GM19099 (cell line): ENCODE measurements around the gene CHD2.

Source experiments
- POLR2A ChIP-seq: IDR thresholded peaks from 3 replicates; pipeline ENCODE4 v1.6.1; 2011; ENCODE audit warnings: low read depth; ENCODE audit not compliant: insufficient read length; ENCODE audit errors: extremely low read depth

Gene CHD2

DNA sequence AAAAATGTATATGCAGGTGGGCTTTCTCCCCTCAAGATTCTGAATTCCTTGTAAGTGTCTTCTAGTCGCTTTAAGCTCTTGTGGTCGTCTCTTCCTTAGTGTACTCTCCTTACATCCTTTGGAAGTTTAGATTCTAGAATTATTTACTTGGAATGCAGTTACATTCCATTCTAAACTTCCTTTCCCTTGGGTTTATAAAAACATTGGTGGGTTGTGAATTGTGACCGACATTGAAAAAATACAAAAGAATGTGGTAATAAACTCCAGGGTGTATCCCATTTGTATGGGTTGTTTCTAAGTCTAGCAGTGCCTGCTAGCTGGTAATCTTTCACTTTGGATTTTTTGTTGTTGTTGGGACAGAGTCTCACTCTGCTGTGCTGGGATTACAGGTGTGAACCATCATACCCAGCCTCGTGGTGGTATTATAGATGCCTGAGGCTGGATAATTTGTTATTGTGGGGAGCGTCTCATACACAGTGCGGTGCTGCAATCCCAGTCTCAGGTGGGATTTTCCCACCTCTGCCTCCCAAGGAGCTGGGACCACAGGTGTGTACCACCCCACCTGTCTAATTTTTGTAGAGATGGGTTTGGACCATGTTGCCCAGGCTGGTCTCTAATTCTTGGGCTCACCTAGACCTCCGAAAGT is 9.1 kb downstream of the CHD2 start:
- no peak for TF ChIP-seq POLR2A

DNA sequence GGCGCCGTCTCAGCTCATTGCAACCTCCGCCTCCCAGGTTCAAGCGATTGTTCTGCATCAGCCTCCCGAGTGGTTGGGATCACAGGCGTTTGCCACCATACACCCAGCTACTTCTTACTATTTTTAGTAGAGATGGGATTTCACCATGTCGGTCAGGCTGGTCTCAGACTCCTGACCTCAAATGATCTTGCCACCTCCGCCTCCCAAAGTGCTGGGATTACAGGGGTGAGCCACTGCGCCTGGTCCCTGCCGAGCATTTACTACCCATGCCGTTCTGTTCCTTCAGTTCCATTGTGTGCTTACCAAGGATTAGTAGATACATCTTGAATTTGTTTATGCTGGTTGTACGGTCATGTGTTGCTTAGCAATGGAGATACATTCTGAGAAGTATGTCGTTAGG is 10.3 kb downstream of the CHD2 start:
- TF ChIP-seq POLR2A: no peak

DNA sequence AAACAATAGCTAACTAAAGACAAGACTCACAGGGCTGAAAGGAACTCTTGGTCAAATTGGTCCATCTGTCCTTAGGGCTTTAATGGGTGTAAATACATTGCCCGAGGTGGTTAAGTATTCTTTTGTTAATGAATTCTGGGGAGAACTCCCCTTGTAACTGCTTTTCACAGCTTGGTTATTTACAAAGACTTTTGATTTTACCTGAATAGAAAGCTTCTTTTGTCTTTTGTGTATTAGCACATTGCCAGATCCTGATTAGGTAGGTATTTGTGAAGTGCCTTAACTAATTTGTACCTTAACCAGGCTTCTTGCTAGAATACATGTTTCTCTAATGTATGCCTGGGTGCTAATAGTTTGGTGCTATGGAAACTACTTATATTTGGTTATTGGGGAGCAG is 14.0 kb downstream of the CHD2 start:
- TF ChIP-seq POLR2A: no peak

DNA sequence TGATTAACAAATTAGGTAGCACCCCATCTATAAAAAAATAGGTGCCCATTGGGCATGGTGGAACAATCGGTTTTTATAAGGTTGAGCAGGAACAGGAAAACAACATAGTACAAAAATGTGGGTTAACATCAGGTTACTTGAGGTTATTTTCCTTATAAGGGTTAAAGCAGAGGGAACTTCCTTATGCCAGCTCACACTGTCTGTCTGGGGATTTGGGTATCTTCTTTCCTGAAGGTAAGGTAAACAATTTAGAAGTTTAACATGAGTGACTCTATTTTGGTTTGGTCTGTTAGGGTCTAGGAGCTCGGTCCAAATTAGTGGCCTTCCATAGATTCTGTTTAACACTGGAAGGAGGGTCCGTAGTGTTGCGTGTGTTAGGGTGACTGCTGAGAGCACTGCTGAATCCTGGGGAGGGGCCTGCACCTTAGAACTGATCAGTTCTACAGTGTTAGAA is 14.7 kb downstream of the CHD2 start:
- no peak for TF ChIP-seq POLR2A

DNA sequence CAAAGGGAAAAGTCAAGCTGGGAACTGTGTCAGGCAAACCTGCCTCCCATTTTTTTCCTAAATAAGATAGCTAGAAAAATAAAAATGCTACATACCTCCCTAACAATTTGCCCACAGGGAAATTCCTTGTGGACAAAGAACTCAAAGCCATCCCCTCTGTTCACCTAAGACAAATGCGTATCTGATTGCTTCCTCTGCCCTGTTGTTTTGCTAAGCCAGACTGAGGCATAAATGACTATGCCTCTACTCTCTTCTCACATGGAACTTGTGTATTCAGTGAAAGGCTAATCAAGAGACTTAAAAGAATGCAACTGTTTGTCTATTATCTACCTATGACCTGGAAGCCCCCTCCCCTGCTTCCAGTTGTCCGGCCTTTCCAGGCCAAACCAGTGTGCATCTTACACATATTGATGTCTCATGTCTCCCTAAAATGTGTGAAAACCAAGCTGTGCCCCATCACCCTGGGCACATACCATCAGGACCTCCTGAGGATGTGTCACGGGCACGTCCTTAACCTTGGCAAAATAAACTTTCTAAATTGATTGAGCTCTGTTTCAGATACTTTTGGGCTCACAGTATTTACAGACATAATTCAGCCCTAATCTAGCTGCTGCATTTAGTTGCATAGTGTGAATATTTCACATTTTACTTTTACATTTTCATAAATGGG is 15.8 kb downstream of the CHD2 start:
- TF ChIP-seq POLR2A: no peak

DNA sequence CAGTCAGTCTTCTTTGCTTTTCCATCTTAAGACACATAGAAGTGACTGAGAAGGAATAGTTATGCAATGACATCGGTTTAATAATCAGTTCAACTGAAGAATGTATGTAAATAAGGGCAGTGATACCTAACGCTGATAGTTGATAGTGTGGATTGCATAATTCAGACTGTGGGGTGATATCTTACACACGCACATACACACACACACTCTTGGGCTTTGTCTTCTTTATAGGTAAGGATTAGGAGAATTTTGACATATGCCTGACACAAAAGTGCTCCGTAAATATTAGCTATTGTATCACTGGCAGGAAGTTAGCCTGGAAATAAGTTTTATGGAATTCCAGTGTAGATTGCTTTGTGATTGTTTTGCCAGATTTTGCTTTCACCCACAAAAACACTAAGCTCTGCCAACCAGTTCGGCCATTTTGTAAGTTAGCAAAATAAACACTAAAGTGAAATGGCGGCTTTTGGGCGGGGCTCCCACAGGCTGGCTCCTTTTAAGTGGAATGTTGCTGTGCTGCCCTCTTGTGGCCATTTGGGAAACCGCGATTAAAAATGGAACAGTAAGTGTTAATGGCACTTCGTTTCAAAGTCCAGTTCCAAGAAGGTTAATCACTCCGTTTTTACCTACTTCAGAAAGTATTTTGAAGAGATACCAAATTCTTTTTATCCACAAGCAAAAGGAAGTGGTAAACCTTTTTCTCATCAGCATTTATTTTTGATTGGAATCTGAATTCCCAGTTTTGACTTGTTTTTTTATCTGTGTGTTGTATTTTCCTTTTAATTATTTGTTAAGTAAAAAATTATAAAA is 17.7 kb downstream of the CHD2 start:
- TF ChIP-seq POLR2A: no peak

DNA sequence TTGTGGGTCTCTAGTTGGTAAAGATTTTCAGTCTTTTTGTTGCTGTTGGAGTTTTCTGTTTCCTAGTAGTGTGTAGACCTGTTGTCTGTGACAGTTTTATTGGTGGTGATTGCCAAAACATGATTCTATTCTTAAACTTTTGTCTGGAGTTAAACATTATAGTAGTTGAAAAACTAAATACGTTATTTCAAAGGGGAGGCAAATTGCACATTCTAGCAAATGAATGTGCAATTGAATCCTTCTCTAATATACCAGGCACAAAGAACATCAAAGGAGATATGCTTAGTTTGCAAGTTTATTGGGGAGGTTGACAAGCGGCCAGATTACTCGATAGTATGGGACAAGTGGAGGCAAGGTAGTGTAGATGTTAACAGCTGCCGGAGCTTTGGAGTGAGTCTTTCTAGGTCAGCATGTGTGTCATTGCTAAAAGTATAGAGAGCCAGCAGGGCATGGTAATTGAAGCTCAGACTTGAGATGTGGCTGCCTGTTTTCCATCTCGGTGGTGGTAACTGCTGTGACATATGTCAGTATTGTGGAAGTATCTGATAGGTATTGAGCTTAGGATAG is 20.6 kb downstream of the CHD2 start:
- TF ChIP-seq POLR2A: no peak

DNA sequence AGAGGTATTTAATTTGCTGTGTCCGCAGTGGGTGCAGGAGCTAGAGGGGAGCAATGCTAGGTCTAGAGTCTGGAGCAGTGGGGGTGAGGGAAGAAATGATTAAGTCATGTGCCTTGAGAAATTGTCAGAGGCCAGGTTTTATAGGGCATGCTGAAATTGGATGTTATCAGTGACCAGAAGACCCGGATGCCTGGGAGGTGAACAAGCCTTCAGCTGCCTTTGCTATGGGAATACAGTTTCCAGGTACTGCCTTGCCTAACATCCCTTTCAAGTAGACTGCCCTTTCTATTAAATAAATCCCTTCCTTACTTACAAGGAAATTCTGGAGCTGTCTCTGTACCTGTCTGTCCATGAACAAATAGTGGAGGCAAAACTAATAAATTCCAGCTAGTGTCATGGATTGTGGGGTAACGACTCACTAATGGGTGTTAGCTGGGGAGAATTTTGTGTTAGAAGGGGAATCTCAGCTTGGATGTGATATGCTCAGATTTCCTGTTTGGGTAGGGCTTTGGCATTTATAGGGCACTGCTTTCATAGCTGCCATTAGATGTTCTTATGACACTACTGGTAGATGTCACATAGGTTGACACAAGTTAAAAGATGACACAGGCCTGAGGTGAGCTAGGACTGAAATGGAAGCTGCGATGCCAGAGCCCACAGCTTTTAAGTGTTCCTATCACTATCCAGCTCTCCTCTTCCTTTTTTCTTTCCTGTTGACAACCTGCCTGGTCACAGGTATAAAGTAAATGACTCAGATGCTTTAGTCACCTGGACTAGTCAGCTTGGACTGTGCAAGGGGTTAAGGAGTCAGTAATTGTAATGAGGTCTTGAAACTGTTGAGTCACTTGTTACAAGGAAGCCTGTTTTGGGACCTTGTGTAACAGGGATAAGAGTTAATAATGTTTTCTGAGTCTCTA is 21.3 kb downstream of the CHD2 start:
- no peak for TF ChIP-seq POLR2A

DNA sequence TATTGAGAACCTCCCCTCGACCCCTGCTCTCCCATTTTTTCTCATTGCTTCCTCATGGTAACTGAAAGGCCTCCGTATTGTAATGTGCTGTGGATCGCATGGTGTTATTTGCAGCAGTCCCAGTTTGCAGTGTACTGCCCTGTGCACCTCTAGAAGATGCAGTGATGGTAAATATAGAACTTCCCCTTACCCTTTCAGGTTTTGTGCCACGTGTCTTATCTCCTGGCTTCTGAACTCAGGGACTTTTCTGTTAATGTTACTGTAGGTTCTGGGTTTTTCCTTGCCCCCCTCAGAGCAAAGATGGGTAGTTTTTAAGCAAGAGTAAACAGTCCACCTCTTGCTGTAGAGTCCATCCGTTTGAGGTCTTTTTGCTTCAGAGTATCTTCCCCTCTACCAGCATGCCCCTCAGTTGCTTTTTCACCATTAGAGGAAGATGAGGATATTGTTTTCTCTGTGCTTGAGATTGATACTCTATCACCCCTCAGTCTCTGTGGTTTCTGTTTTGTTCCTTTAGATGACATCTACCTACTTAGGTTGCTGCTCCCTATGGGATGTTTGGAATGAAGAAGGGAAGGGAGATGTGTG is 22.4 kb downstream of the CHD2 start:
- TF ChIP-seq POLR2A: peak; percentile 41

DNA sequence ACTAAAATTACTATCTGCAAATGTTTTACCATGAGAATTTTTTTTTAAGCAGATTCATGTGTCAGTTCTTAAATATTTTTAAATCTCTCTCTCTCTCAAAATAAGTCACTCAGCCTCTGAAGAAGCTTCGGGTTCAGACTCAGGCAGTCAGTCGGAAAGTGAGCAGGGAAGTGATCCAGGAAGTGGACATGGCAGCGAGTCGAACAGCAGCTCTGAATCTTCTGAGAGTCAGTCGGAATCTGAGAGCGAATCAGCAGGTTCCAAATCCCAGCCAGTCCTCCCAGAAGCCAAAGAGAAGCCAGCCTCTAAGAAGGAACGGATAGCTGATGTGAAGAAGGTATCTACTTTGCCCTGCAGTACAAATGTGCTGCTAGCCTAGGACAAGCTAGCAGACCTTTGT is 24.1 kb downstream of the CHD2 start:
- no peak for TF ChIP-seq POLR2A

DNA sequence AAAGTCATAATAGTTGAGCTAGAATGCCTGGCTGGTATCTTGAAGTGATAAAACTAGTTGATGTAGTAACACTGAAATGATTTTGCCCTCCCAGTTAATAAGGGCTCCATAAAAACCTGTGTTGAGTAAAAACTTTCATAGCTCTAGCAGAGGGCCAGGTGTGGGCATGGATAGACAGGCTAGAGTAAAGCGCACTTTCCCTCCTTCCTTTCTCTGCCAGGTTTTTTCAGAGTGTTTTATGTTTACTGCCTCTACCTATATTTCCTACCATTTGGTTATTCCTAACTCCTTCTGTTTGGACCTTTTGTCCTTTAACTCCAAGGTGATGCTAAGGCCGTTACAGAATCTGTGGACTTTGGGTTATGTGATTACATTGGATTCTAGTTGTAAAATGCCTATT is 25.3 kb downstream of the CHD2 start:
- TF ChIP-seq POLR2A: no peak

DNA sequence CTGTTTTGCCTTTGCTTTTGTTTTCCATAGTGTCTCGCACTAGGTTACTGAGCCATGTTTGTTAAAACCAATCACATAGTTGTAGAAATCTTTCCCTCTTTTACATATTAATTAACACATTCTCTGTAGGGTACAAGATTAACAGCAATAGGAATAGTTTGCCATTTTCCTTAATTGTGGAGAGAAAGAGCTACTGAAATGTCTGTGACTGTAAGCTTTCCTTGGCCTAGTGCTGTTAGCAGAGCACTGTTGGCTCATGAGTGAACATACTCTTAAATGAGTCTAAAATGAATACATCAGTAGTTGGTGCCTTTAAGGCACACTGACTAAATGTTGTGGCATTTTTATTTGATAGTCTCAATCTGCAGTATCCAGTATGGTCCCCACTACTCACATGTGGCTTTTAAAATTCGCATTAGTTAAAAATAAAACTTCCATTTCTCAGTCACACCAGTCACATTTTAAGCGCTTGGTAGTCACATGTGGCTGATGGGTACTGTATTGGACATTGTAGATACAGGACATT is 28.2 kb downstream of the CHD2 start:
- TF ChIP-seq POLR2A: no peak

DNA sequence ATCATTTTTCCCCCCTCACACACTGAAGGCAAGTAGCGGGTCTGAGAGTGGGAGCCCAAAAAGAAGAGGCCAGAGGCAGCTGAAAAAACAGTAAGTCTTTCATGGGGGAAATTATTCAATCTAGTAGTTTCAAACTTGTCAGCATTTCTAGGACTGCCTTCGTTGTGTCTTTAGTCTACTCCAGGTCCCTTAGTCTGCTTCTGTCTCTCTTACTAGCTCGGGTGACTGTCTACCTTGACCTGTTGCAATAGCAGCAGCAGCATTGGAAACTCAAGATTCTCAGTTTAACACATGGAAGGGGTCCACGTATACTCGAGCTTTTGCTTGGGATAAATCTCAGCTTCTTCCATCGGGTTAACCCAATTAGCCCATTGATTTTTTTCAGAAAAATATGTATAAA is 28.9 kb downstream of the CHD2 start:
- no peak for TF ChIP-seq POLR2A

DNA sequence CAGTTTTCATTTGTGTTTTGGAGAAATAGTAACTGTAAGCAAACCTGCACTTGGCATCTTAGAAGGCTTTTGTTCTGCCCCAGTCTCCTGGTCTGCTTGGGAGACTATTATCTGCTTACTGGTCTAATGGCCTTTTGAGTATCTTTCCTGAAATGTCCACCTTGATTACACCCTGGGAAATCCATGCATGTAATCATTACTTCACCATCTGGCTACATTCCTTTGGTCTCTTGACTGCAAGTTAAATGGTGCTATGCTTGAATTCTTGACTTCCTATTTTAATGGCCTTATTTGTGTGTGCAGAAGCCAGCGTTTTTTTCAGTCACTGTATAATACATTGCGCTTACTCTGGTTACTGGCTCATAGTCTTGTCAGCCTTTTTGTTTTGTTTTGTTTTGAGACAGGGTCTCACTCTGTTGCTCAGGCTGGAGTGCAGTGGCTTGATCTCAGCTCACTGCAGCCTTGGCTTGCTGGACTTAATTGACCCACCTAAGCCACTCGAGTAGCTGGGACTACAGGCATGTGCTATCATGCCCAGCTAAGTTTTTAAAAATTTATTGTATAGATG is 30.0 kb downstream of the CHD2 start:
- TF ChIP-seq POLR2A: no peak
